GM18502 (cell line): Measurements from ENCODE around the gene NELFB.
A peak's percentile ranks its signal among the peaks of the same experiment; 100 is the strongest.

Experiments
- ATAC-seq: cut with Tn5 transposase; IDR thresholded peaks from one replicate; pipeline ENCODE4 v1.9.1; 2021; ENCODE audit warnings: mild to moderate bottlenecking; ENCODE audit not compliant: unreplicated experiment, poor library complexity

The NELFB gene

DNA sequence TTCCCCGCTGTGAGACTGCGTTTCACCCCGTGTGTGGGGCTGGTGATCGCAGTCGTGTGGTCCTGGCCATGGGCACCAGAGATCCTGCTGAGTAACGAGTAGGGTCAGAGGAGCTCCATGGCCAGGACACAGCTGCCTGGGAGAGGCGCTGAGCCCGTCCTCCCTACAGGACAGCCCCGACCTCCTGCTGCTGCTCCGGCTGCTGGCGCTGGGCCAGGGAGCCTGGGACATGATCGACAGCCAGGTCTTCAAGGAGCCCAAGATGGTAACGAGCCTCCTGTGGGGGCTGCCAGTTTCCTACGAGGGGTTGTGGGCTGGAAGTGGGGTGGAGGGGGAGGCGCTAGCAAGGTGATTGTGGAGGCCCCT is 11.0 kb downstream of the NELFB start:
- no peak for ATAC-seq

DNA sequence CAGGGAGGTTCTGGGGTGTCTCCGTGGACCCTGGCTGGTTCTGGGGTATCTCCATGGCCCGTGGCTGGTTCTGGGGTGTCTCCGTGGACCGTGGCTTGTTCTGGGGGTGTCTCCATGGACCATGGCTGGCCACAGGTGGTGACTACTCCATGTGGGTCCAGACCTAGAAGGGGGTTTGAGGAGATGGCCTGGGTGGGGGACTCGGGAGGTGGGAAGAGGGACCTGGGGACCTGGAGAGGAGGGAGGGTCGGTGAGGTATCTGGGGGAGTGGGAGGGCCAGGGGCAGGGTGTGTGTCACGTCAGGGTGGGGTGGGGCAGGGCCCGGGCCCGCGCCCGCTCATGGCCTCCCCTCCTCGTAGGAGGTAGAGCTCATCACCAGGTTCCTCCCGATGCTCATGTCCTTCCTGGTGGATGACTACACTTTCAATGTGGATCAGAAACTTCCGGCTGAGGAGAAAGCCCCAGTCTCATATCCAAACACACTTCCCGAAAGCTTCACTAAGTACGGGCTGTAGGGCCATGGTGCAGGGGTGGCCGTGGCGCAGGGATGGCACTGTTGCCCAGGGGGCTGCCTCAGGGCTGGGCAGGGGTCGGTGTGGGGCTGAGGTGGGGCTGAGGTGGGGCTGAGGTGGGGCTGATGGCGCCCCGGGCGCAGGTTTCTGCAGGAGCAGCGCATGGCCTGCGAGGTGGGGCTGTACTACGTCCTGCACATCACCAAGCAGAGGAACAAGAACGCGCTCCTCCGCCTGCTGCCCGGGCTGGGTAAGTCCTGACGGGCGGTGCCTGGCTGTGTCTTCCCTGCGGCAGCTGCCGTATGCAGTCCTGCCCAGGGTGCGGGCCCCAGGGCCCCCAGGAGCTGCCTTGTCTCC is 11.7 kb downstream of the NELFB start:
- ATAC-seq = no peak

DNA sequence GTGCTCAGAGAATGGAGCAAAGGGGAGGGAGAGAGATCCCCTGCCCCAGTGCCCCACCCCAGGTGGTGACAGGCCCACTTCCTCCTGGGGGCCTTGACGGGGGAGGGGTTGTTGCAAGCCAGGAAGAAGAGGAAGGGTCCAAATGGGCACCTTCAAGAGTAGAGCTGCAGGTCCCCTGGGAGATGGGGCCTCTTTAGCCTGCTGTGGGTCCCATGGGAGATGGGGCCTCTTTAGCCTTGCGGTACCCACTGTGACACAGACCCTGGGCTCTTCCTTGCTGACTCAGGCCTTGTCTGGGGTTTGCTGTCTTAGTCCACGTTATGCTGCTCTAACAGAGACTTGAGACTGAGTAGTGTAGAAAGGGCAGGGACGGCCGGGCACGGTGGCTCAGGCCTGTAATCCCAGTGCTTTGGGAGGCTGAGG is 12.8 kb downstream of the NELFB start:
- ATAC-seq = no peak

DNA sequence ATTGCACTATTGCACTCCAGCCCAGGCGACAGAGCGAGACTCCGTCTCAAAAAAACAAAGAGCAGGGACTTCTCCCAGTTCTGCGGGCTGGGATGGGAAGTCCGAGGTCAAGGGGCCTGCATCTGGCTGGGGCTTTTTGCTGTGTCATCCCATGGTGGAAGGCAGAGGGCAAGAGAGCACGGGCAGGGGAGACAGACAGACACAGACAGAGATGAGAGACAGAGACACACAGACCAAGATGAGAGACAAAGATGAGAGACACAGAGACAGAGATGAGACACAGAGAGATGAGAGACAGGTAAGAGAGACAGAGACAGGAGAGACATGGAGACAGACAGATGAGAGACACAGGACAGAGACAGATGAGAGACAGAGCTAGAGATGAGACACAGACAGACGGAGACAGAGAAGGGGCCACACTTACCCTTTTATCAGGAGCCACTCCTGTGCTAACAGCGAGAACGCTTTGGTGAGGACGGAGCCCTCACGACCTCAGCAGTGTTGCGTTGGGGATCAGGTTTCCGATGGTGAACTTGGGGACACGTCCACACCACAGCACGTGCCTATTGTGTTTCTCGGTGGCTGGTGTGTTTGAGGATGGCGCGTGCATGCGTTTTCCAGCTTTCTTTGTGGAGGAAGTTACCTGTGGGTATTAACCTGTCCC is 13.5 kb downstream of the NELFB start:
- no peak for ATAC-seq

DNA sequence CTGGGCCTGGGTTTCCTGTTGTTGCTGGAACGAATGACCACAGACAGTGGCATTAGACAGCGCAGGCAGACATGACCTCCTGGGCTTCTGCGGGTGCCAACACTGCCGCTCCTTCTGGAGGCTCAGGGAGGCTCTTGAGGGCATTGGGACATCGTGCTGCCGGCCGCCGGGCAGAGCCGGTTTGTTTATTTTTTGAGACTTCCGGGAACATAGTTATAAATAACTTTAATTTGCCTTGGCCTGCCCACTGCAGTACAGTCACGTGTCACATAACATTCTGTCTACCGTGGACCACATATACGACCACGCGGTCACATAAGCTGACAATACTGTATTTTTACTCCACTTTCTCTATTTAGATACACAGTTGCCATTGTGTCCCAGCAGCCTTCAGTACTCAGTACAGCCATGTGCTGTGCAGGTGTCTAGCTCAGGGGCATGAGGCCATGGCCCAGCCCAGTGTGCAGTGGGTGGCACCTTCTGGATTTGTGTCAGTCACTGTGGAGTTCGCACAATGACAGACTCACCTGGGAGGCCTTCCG is 14.2 kb downstream of the NELFB start:
- ATAC-seq = no peak

DNA sequence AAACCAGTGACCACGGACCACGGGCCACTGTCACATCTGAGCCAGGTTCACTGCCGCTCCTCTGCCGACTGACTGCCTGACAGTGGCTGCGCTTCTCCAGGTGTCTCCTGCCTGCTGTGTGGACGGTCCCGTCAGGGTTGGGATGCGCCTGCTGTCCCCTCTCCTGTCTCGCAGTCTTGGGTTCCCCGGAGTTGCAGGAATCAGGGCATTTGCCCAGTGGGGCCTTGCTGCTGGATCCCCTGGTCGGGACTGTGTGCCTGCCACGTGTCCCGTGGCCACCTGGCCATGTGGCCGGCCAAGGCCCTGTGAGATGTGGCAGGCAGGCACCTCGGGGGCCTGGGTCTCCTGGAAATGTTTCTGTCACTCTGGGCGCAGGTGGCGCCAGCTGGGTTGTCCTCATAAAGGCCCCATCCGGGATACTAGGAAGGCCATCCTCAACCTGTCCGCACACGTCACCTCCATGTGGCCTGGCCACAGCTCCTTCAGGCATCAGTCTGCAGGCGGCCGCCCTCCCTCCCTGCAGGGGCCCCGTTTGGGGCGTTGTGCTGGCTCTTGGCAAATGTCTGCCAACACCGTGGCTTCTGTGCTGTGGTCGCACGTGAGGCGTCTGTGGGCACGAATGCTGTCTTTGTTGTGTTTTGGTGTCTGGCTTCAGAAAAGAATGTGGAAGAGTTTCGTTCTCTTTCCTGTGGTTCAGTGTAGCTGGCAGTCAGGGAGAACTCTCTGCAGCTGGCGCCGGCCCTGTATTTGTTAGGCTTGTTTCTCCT is 16.0 kb downstream of the NELFB start:
- ATAC-seq = no peak

DNA sequence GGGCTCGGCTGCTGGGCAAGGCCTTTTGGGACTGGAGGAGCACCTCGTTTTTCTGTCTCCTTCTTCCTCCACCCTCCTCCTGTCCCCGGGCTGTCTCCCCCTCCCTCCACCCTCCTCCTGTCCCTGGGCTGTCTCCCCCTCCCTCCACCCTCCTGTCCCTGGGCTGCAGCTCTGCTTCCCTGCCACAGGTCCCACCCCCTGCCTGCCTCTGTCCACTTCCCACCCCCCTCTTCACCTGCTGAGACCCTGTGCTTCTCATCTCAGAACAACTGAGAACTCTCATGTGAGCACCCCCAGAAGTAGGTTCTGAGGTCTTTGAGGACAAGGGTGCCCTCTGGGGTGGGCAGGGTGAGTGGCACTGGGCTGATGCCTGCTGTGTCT is 16.6 kb downstream of the NELFB start:
- no peak for ATAC-seq

DNA sequence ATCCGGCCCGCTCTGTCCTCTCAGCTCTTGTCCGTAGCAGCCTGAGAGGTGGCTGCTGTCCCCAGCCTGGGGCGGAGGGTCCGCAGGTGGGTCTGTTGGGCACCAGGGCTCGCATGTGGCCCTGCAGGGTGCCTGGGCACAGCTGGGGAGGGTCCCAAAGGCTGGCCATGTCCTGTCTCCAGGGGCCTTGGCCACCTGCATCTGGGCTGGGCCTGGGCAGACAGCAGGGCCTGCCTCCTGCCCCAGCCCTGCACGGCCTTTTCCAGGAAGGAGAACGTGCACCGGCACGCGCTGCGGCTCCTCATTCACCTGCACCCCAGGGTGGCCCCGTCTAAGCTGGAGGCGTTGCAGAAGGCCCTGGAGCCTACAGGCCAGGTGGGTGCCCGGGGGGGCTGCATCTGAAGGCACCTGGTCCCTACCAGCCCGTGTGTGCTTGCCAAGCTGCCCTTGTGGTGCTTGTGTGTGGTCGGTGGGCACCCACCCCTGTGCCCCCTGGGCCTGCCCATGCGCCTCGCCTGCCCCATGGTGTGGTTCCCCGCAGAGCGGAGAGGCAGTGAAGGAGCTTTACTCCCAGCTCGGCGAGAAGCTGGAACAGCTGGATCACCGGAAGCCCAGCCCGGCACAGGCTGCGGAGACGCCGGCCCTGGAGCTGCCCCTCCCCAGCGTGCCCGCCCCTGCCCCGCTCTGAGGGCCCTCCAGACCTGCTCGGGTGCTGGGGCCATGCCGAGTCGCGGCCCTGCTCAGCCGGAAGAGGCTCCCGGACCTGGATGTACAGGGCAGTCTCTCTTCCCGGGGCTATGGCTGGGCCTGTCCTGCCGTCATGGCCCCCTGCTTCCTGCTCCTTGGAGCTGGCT is 17.3 kb downstream of the NELFB start:
- no peak for ATAC-seq

DNA sequence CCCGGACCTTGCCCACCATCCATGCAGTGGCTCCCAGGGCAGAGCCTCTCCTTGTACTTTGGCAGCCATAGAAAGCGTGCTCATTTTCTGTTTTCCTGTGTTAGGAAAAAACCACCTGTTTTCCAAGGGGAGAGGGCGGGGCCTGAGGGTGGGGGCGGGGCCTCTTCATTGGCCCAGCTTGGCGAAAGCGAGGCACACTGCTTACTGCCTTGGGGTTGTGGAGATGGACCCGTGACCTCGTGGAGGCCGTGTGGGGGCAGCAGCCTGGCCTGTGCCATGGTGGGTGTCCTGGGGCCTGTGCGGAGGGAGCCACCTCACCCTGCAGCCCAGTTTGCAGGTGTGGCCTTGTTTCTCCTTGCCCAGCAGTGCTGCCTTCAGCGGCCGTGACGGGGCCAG is 18.0 kb downstream of the NELFB start:
- no peak for ATAC-seq

DNA sequence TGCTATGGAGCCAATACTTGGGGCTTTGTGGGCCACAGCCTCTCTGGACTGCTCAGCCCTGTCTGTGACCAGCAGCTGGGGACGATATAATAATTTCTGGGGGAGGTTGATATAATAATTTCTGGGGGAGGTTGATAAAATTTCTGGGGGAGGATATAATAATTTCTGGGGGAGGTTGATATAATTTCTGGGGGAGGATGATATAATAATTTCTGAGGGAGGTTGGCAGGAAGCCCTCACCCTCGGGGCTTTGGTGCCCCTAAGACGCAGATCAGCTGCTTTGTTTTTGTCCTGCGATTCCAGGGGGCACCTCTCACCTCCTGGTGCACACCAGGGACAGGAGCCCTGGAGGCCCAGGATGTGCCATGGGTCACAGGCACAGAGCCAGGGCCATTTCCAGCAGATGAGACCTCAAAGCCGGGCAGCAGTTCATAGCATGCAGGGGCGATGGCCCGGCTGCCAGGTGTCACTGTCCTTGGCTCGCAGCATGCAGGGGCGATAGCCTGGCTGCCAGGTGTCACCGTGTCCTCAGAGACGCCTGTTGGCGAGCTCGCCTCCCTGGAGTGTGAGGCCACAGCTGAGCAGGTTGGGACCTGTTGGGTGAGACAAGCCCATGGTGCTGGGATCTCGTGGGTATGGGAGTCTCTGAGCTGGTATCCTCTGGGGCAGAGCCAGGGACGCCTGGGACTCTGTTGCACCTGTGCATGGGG is 18.6 kb downstream of the NELFB start:
- no peak for ATAC-seq

DNA sequence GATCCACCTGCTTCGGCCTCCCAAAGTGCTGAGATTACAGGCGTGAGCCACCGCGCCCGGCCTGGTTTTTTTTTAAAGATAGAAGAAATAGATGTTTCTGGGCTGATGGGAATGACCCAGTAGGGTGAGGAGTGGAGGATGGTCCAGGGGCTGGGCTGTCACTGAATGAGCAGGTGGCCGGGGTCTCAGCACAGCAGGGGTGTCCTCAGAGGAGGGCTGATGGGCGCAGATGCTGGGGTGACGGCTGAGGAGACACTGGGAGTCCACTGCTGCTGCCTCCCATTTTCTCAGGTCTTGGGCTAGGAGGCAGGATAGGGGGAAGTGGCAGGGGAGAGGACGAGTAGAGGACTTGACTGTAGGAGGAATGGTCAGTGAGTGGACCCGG is 20.1 kb downstream of the NELFB start:
- ATAC-seq = no peak

DNA sequence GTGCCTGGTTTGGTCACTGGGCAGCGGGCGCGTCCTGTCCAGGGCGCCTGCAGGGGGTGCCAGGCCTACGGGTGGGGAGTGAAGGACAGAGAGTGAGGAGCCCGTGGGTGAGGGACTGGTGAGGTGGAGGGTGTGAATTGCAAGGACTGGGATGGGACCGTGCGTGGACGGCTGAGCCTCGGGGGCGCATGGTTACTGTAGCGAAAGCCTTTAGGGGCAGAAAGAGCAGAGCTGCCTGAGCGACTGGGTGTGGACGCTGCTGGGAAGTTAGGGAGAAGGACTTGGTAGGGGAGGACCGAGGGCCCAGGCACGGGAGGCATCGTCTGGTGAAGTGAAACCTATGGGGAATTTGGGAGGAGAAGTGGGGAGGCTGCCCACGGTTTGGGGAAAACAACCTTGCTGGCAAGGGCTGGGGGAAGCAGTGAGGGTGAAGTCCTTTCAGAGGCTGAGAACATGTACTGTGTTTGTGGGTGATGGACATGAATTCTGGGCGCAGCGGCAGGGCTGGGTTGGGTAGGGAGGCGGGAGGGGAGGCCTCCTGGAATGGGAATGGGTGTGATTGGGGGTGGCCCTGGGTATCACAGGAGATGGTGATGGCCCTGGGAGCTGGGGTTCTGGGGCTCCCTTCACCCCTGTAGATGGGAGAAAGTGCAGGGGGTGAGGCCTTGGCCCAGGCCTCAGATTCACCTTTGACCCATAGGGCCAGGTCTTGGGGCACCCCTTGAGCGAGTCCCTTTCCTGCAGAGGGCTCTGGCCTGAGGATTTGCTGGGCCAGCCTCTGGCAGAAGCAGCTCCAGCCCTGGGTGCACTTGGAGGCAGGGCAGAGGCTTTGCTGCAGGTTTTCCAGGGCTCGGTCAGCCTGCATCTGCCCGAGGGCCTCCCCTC is 20.7 kb downstream of the NELFB start:
- no peak for ATAC-seq

DNA sequence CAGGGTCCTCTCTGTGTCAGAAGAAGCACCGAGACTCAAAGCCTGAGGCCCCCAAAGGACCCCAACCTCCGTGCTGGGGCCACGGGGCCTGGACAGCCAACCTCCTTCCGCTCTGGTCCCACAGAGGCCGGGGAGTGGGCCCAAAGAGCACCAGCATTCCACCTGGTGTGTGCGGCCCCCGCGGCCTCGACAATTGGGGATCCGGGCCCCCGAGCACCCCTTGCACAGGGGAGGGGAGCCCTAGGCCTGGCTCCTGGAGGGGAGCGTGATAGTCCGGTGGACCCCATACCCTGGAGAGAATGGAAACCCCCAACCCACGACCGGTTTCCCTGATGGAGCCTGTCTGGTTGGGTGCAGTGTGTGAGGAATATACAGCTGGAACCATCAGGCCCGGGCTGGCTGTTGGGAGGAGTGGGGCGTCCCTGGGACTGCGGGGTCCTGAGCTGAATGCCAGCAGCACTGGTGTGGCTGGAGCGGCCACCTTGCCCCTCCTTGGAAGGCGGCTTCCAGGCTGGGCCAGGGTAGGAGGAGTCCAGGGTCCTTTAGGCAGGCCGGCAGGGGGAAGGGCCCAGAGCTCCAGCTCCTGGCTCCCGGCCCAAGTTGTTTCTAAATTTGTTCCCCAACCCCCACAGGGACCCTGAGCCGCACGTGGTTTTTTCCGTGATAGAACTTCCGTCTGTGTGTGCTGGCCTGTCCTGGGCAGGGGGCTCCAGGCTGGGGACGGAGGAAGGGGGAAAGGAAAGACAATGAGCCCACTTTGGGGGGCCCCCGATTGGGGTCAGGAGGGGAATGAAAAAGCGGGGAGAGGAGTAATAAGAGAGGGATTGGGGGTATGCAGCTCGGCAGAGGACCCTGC is 21.6 kb downstream of the NELFB start:
- no peak for ATAC-seq

DNA sequence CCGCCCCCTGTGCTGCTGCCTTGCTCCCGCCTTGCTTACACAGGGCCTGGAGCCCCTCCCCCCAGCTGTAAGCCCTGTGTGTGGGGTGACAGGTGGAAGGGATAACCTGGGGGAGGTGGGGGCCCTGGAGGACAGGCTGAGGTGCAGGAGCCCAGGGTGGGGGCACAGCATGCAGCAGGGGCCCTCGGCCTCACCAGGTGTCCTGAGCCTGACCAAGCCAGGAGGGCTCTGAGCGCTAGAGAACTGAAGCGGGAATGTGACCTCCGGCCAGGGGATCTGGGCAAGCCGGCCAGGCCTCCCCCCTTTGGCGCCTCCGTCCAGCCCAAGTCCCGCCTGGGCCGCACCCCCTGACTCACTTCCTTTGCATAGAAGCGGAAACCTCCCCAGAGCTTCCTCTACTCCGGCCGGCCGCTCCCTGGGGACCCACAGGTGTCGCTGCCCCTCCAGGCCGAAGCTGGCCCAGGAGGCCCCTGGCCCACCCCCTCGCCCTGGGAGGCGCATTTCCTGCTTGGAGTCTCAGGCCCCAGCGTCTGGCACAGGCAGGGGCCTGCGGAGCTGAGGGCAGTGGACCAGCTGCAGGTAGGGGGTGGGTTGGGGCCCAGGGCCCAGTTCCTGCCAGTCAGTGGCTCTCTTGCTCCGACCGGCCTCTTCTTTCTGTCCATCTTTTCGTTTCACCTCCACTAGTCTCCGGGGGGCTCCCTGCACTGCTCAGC is 22.4 kb downstream of the NELFB start, which contains the start of gene TOR4A:
TSS of gene TOR4A (plus strand) at position 398 of the 713 bp plus-strand sequence. CDS start 964 bp downstream, outside the sequence.
- ATAC-seq = peak; percentile 63

DNA sequence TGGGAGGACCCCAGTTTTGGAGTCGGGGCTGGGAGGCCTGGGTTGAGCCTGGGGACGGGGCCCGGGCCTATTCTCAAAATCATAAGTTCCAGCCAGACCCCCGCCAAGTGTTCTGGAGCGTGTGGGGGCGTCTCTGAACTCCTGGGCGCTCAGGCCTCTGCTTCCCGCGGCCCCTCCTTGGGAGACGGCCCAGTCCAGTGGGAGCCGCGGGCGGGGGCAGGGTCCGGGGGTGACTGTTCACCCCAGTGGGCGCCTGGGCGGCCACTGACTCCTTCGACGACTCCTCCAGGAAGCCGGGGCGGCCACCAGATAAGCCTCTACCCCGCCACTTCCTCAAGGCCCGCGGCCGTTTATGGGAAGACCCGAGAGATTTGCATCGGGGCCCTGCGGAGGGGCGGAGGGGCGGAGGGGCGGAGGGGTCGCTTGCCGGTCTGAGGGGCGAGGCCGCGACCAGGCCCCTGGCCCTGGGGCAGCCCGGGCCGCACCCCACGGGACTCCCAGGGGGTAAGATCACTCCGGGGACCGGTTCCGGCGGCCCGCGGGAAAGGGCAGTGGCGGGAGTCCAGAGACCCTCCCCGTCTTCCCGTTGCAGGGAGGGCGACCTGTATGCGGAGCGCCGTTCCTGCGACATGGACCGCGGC is 23.1 kb downstream of the NELFB start:
- ATAC-seq = no peak
